ENCODE data around the gene NOL8.

NOL8 gene

GRCh38 chr9:92310562-92310961 lies 14.6 kb downstream of the NOL8 start:
- no peak for DNase-seq

- DNase-seq: peak; percentile 10
Measured at GRCh38 chr9:92308893-92309292, 16.3 kb downstream of the NOL8 start.

GRCh38 chr9:92300936-92301335 lies 24.2 kb downstream of the NOL8 start:
- DNase-seq: no peak

- DNase-seq: no peak
Measured at GRCh38 chr9:92299116-92299515, 26.0 kb downstream of the NOL8 start.

GRCh38 chr9:92298036-92298435 lies 27.1 kb downstream of the NOL8 start:
- no peak for DNase-seq

GRCh38 chr9:92297611-92298010 lies 27.5 kb downstream of the NOL8 start:
- DNase-seq: no peak

GRCh38 chr9:92295827-92296258 lies 29.3 kb downstream of the NOL8 start:
- no peak for DNase-seq

- no peak for DNase-seq
Measured at GRCh38 chr9:92295240-92295790, 29.8 kb downstream of the NOL8 start.

GRCh38 chr9:92294297-92294676 lies 30.9 kb downstream of the NOL8 start:
- no peak for DNase-seq

- peak; percentile 97 for DNase-seq
Measured at GRCh38 chr9:92293452-92294296, 31.5 kb downstream of the NOL8 start, which contains the start of gene IARS1. Gene IARS1, minus strand, starts transcription at chr9:92293697. Its CDS starts 4,278 bp downstream, at chr9:92289419.

GRCh38 chr9:92293075-92293354 lies 32.1 kb downstream of the NOL8 start:
- no peak for DNase-seq

- no peak for DNase-seq
Measured at GRCh38 chr9:92292338-92293074, 32.6 kb downstream of the NOL8 start.

- DNase-seq: no peak
Measured at GRCh38 chr9:92291577-92291976, 33.6 kb downstream of the NOL8 start.

- no peak for DNase-seq
Measured at GRCh38 chr9:92290785-92291429, 34.2 kb downstream of the NOL8 start.

GRCh38 chr9:92289708-92290390 lies 35.3 kb downstream of the NOL8 start:
- DNase-seq: no peak

GRCh38 chr9:92279302-92279701 lies 45.8 kb downstream of the NOL8 start:
- DNase-seq: no peak

- DNase-seq: no peak
Measured at GRCh38 chr9:92278110-92278509, 47.0 kb downstream of the NOL8 start.

GRCh38 chr9:92276331-92277032 lies 48.7 kb downstream of the NOL8 start:
- DNase-seq: no peak

GRCh38 chr9:92275541-92275940 lies 49.6 kb downstream of the NOL8 start:
- DNase-seq: no peak

GRCh38 chr9:92270511-92270910 lies 54.6 kb downstream of the NOL8 start:
- no peak for DNase-seq

- no peak for DNase-seq
Measured at GRCh38 chr9:92266486-92266885, 58.7 kb downstream of the NOL8 start.

- DNase-seq: no peak
Measured at GRCh38 chr9:92265154-92265553, 60.0 kb downstream of the NOL8 start.

All from NCI-H2029 (cell line).